GM12875 (cell line): Measurements from ENCODE around the gene ZFX.

Source experiments
- H3K4me3 ChIP-seq: one replicate; pipeline ENCODE4 v1.5.1; 2011; ENCODE audit warnings: low read depth, low read length, control low read depth
- TF ChIP-seq, protein P1 (sequence below): IDR thresholded peaks from 2 replicates; pipeline ENCODE4 v1.5.1; 2011; ENCODE audit warnings: low read depth, mild to moderate bottlenecking, control low read depth, inconsistent platforms, low read length, moderate library complexity, borderline replicate concordance; ENCODE audit not compliant: insufficient read depth

Gene ZFX

DNA sequence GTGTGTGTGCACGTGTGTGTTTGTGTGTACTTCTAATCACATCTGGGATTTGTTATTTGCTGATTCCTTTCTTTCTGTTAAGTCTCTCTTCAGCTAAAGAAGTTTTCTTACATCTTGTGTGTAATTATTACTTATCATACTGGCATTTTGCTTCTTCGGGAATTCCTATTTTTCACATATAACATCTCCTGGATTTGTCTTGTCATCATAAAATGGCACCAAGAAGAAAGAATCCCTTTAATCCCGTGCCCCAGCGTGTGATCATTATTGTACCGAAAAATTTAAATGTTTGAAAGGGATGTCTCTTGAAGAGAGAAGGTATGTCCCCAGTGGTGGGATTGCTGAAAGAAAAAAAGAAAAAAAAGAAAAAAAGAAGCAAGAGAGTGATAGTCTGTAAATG, 72.3 kb downstream of the ZFX start:
- H3K4me3 ChIP-seq = no peak overlapping the region
- TF ChIP-seq, protein P1, sequence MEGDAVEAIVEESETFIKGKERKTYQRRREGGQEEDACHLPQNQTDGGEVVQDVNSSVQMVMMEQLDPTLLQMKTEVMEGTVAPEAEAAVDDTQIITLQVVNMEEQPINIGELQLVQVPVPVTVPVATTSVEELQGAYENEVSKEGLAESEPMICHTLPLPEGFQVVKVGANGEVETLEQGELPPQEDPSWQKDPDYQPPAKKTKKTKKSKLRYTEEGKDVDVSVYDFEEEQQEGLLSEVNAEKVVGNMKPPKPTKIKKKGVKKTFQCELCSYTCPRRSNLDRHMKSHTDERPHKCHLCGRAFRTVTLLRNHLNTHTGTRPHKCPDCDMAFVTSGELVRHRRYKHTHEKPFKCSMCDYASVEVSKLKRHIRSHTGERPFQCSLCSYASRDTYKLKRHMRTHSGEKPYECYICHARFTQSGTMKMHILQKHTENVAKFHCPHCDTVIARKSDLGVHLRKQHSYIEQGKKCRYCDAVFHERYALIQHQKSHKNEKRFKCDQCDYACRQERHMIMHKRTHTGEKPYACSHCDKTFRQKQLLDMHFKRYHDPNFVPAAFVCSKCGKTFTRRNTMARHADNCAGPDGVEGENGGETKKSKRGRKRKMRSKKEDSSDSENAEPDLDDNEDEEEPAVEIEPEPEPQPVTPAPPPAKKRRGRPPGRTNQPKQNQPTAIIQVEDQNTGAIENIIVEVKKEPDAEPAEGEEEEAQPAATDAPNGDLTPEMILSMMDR = no peak

DNA sequence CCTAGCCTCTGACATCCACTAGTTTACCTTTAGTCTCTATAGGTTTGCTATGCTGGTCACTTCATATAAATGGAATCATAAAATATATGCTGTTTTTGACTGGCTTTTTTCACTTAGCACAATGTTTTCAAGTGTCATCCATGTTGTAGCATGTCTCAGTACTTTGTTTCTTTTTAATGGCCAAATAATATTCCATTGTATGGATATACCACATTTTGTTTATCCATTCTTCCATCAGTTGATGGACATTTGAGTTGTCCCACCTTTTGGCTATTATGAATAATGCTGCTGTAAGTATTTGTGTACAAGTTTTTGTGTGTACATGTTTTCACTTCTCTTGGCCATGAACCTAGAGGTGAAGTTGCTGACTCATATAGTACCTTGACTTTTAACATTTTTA, 75.7 kb downstream of the ZFX start:
- TF ChIP-seq, protein P1 = no peak
- H3K4me3 ChIP-seq = no peak overlapping the region

DNA sequence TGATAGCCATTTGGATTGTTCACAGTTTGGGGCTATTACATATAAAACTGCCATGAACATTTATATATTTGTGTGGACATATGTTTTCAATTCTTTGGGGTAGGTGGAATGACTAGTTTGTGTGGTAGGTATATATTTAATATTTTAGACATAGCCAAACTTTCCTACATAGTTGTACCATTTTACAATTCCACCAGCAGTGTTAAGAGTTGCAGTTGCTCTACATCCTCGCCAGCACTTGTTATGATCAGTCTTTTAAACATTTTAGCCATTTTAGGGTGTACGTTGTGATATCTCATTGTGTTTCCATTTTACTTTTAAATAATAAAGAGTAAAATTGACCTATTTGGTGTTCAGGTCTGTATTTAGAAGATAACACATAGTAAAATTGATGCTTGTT, 76.6 kb downstream of the ZFX start:
- TF ChIP-seq, protein P1 = no peak
- no peak overlapping the region for H3K4me3 ChIP-seq

DNA sequence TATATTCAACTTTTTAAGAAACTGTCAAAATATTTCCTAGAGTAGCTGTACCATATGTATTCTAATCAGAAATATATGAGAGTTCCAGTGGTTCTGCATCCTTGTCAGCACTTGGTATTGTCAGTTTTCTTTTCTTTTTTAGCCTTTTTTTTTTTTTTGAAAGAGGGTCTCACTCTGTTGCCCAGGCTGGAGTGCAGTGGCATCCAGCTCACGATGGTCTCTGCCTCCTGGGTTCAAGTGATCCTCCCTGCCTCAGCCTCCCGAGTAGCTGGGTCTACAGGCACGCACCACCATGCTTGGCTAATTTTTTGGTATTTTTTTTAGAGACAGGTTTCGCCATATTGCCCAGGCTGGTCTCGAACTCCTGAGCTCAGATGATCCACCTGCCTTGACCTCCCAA, 79.1 kb downstream of the ZFX start:
- no peak overlapping the region for H3K4me3 ChIP-seq
- TF ChIP-seq, protein P1 = no peak

DNA sequence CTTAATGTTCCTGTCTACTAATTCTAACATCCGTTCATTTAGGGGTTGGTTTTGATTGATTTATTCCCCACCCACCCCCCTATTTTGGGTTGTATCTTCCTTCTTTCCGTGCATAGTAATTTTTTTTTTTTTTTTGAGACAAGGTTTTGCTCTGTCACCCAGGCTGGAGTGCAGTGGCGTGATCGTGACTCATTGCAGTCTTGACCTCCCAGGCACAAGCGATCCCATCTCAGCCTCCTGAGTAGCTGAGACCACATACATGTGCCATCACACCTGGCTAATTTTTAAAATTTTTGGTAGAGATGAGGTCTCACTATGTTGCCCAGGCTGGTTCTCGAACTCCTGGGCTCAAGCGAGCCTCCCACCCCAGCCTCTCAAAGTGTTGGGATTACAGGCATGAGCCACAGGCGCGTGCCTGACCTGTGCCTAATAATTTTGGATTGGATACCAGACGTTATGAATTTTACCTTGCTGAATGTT, 79.9 kb downstream of the ZFX start:
- no peak overlapping the region for H3K4me3 ChIP-seq
- TF ChIP-seq, protein P1 = no peak

DNA sequence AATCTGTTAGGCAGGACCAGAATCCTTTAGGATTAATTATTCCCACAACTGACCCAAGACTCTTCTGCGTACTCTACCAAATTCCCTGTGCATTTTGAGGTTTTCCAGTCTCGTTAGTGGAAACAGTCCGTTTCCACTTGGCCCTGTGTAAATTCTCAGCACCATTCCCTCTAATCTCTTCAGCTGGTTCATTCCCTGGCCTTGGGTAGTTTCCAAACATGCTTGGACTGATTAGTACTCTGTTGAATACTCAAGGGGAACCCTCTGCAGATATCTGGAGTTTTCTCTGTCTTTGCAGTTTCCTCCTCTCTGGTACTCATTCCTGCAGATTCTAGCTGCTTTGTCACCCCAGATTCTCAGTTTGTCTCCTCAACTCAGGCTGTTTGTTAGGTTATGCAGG, 80.4 kb downstream of the ZFX start:
- no peak overlapping the region for H3K4me3 ChIP-seq
- TF ChIP-seq, protein P1 = no peak

DNA sequence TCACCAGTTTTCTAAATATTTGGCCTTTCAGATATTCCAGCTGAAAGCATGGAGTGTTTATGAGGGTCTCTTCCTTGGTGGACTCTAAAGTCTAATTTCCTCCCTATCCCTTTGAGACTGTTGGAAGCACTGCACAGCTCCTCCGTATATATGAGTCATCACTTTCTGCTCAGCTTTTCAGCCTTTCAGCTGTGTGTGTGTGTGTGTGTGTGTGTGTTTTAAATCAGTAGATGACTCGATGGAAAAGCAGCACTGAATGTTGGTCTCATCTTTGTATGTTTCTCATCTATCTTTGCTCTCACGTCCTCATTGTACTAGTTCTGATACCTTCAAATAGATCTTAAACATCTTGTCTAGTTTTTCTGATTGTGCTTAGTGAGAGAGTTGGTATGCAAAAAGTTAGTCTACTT, 81.6 kb downstream of the ZFX start:
- no peak overlapping the region for H3K4me3 ChIP-seq
- TF ChIP-seq, protein P1 = no peak
